NCI-H146 treated with DMSO at 0.1 percent for 48 hours (cell line): ENCODE results near the gene CCDC60.

Source experiments
- DNase-seq: peaks from one replicate; lab custom pipeline; 2025; ENCODE audit not compliant: unreplicated experiment; lab: John Stamatoyannopoulos, UW

The CCDC60 gene

DNA sequence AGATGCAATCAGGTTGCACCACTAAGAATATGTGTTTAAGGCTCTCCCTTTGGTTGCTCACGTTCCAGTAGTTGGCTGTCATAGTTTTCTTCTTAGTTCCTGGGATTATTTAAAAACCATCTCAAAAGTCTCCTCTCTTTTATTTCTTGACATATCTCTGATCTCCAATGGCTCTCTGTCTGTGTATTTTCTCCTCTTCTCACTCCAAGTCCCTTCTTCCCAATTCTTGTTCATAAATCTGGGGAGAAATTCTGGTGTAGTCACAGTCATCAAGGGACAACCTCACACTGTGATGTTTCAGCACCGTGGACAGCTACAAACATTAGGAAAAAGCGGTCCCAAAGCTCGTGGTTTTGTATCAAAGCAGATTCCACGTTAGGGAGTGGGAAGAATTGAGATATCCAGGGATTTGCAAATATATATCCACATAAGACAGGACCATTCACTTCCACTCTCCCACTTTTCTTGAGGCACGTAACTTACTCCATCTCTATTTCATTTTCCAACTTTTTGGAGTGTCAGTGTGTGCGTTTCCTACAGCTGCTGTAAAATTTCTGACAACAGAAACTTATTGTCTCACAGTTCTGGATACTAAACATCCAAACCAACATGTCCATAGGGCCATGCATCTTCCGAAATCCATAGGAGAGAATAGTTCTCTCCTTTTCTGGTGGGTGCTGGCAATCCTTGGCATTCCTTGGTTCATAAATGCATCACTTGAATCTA is 178.4 kb downstream of the CCDC60 start:
- DNase-seq = no peak

DNA sequence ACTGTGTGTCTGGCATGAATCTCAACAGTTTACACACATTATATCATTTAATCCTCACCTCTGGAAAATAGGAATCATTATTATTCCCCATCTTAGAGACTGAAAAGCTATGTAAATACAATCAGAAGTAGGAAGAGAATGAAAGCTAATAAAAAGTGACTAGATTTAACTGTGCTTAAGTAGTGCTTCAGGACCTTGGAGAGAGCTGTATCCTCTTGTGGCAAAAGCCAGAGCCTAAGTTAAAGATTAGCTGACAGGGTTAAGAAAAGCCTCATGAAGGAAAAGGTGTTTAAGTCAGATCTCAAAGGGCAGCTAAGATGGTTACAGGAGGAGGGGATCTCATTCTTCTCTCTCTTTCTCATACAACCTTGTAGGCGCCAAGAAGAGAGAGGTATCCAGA is 193.7 kb downstream of the CCDC60 start:
- no peak for DNase-seq

DNA sequence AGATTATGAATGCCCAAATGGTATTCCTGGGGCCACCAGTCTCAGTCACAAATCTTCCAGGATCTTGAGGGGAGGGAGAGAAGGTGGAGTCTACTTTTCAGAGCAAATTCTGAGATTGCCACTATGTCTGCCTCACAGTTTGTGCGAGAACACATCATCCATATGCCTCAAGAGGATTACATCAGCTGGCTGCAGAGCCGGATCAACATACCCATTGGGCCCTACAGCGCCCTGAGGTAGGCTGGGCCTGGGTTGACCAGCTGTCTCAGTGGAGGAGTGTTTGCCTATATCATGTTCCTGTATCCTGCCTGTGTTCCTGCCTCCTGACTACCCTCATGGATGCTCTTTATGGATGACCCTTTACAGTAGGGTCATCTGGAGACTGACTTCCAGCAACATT is 205.9 kb downstream of the CCDC60 start:
- no peak for DNase-seq

DNA sequence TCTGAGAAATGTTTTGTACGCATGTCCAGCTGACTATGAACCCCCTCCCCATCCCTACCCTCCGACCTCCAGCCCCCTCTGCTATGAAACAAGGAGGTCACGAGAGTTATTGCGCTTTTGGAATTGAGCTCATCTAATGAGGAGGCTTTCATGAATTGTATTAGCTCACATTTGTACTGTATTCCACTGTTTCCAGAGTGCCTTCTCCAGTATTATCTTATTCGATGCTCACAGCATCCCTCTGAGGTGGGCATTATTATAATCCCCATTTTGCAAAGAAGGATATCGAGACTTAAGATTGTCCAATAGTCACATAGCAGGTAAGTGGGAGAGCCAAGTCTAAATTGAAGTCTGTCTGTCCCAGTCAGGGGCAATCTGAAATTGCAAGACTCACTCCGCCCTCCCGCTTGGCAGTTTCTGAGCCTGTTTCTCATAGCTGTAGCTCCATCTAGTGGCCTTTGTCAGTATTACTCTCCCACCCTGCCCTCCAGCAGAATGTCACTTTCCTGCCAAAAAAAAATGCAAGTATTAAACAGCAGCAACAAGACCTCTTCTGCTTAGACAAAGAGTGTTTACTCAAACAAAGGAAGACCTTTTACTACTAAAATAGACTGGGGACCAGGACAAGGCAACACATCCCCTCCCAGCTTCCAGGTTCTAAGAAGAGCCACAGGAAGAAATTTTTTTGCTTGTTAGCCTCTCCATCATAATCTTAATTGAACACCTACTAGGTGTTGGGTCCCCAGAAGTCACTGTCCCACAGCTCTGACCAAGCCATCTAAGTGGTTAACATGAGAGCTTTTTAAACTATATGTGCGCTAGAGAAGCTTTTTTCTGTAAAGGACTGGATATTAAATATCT is 210.5 kb downstream of the CCDC60 start:
- DNase-seq = peak; percentile 41

DNA sequence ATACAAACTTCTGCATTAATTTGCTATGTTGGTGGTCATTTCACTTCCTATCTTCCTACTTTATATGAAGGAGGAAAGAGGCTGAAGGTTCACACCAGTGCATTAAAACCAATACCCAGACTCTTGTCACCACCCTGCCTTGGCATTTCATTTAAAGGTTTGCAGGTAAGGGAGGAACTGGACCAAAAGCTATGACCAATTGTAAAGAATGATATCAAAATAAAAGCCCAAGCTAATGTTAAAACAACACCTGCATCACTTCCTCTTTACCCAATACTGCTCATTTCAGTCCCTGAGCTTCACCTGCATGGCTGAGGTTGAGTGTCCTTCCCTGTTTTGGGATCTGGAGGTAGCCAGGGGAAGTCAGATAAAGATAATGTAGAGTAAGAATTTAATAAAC is 211.8 kb downstream of the CCDC60 start:
- no peak for DNase-seq

DNA sequence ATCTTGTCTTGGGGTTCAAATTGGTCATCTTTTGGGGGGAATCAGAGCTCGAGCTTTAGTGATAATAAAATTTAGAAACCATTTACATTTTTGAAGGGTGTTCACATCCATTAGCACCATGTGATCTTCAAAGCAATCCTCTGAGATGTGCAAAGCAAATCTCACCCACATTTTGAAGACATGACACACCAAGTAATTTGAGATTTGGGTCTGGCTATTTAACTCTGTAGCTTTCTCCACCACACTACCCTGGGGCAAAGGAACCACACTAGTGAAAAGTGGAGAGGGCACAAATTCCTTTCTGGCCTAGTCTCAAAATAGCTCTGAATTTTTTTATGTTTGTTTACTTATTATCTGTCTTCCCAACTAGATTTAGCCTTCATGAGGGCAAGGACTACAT is 212.5 kb downstream of the CCDC60 start:
- DNase-seq = no peak

DNA sequence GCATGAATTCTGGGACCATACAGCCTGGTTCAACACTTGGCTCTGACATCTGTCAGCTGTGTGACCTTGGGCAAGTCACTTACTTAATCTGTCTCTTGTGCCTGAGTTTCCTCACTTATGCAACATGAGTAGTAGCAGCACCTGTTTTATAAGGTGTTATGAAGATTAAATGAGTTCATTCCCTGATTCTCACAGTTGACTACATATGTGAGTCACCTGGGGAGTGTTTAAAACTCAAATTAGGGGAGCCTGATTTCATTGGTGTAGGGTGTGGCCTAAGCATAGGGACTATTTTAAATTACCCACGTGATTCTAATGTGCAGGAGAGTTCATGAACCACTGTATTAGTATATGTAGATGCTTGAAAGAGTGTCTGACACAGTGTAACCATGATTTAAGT is 222.3 kb downstream of the CCDC60 start:
- no peak for DNase-seq

DNA sequence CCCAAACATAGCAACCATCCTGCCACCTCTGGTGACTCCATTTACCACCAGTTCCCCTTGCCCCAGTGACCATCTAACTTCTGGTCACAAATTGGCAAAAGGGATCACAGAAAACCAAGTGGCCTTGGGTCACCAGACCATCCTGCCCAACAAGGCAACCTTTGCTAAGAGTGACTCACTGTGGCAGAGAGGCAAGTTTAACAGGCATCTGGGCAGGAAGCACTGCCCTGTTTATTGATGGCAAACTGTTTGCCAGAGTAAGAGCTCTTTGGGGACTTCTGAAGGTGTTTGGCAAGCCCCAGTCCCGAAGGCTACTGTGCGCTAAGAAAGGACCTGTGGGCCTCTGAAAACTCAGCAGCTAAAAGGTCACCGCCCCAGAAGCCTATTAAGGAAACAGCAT is 230.9 kb downstream of the CCDC60 start:
- DNase-seq = no peak

DNA sequence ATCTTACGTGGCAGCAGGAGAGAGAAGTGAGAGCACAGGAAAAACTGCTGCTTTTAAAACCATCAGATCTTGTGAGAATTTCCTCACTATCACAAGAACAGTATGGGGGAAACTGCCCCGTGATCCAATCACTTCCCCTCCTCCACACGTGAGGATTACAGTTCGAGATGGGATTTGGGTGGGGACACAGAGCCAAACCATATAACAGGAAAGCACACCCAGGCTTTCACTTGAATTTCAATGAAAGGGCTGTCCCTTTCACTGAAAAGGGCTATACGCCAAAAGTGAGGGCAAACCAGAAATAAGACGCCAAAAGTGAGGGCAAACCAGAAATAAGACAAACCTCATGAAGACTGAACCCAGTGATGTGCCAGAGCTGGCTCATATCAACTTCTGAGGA is 236.2 kb downstream of the CCDC60 start:
- no peak for DNase-seq

DNA sequence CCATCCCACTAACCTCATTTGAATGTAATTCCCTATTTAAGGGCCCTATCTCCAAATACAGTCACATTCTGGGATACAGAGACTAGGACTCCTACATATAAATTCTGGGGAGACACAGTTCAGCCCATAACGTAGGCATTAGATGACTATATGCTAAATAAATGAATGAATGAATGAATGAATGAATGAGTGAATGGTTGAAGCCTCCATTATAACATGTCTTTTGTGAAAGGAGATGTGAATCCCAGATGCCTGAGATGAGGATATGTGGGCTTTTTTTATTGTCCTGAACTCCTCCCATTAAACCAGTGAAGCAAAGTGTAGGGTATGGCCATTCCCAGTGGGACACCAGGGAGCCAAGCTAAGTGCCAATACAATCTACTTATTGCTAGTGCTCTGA is 238.6 kb downstream of the CCDC60 start:
- DNase-seq = no peak

DNA sequence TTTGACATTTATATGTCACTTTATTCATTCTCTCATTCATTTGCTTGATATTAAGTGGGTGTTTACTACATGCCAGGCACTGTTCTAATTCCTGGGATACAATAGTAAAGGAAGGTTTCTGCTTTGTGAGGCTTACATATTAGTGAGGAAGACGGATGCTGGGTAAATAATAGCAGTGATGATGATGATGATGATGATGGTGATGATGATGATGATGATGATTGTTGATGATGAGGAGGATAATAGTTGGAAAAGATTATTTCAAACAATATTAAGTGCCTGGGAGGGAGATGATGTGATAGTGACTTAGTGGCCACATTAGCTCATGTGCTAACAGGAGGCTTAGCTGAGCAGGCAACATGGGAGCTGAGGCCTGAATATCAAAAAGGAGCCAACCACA is 239.7 kb downstream of the CCDC60 start:
- no peak for DNase-seq

DNA sequence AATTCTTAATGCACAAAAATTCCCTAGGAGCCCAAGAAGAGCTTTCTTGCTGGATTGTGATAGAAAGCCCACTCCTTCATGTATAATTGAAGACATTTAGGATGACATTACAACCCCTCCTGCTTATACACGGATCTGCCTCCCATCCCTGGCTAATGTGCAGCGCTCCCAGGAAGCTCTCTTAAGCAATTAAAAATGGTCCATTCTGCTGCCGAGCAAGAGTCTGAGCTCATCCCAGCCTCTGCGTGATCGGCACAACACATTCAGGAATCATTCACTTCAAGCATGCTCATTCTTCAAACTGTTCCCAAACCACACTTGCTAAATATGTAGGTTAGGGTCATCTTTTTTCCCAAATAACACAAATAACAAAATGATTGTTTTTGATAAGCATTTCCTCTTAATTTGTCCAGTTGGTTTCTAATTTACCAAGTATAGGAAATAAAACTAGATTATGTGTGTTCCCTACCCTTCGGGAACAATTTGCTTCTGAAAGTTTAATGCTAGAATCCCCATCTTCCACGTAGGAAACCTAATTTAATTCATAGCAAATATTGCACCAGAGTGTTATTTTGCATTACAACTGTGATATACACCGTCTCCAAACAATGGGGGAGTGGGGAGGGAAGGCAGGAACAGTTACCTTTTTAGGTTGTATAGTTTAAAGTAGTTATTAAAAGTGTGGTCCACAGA is 241.7 kb downstream of the CCDC60 start:
- DNase-seq = no peak

DNA sequence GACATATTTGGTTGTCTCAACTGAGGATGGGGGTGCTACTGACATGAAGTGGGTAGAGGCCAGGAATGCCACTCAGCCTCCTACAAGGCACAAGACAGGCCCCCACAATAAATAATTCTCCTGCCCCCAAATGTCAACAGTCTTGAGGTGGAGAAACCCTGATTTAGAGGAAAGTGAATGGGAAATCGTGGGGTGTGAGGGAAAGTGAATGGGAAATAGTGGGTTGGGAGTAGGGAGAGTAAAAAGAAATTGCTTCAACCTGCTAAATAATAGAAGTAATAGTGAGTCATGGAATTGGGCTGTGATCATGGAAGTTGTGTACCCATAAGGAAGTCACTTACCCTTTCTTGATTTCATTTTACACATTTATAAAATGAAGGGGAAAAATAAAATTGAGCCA is 242.4 kb downstream of the CCDC60 start:
- no peak for DNase-seq

DNA sequence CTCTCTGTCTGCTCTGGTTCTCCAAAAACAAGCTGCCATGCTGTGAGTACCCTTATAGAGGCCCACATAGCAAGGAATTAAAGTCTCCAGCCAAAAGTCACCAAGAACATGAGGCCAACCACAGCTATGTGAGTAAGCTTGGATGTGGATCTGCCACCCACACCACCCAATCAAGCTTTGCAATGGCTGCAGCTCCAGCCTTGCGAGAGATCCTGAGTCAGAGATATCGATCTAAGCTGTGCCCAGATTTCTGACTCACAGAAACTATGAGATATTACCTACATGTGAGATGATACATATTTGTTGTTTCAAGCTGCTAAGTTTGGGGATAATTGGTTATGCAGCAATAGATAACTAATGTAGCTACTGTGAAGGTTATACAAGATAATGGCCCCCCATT is 243.6 kb downstream of the CCDC60 start:
- DNase-seq = no peak

DNA sequence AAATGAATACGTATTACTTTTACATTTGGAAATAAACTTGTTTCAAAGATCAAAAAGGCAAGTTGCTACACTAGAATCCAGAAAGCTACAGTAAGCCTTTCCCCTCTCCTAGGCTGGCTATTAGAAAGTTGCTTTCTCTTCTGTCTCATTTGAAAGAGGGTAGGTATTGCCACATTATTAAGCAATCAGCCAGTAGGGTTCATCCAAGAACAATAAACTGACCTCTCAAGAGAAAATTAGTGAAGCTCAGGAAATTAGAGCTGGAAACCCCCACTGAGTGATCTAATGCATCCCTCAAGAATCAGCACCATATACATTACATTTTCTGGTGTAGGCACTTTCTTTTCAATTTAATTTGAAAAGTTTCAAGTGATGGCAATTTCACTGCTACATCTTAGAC is 254.6 kb downstream of the CCDC60 start:
- no peak for DNase-seq

DNA sequence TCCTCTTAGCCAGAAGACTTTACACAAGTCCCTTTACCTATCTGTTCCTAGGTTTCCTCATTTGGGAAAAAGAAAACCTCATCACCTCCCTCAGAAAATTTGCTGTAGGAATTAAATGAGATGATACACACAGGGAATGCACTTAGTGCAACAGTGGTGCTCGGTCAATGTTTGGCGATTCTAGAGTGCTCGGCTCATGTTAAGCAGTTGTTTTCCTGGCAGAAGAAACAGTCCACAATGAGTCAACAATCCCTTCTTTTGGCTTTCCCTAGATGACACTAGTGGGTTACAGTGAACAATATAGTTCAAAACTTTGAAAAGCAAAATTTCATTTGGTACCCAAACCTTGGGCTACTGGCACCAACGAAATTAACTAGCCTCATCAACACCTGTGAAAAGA is 255.1 kb downstream of the CCDC60 start:
- no peak for DNase-seq
